ENCODE measurements around the gene DNAJC4.

- TF ChIP-seq POLR2AphosphoS5 (IDR thresholded peaks at IDR 0.05; ENCODE audit: borderline replicate concordance, low read depth, low read length): peak; percentile 61
- TF ChIP-seq EZH2 (IDR thresholded peaks at IDR 0.05): no peak
- no peak for TF ChIP-seq FOXP2 (optimal IDR thresholded peaks at IDR 0.05; ENCODE audit: control extremely low read depth, extremely low read length, insufficient read depth)
These were observed 44.5 kb upstream of the DNAJC4 start, which contains the start of gene STIP1 for GRCh38 chr11:64185693-64186491.
